Measurements from ENCODE around the gene KANK2.
"Not testable (repeated sequence)": the region's sequence is repeated elsewhere in the genome, so short reads cannot be mapped to it uniquely, and the experiment has no call there.

Gene KANK2

GRCh38 chr19:11195681-11196080 is 1.7 kb downstream of the KANK2 start:
- no peak for DNase-seq

- no peak for DNase-seq
Measured at GRCh38 chr19:11194656-11195558, 2.4 kb downstream of the KANK2 start.

DNA sequence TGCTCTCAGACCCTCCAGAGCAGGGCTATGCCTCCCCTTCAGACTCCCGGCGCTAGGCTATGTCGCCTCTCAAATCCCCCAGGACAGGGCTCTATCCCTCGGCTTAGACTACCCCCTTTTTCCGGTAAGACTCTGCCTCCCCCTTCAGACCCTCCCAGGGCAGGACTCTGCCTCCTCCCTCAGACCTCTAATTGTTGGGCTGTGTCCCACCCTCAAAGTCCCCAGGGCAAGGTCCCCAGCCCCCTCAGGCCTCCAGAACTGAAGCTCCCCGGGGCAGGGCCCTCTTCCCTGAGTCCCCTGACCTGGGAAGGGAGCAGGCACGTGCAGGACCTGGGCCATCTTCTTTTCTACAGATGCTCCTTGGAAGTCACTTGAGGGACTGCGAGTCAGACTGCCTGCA is 3.2 kb downstream of the KANK2 start:
- DNase-seq = no peak

DNA sequence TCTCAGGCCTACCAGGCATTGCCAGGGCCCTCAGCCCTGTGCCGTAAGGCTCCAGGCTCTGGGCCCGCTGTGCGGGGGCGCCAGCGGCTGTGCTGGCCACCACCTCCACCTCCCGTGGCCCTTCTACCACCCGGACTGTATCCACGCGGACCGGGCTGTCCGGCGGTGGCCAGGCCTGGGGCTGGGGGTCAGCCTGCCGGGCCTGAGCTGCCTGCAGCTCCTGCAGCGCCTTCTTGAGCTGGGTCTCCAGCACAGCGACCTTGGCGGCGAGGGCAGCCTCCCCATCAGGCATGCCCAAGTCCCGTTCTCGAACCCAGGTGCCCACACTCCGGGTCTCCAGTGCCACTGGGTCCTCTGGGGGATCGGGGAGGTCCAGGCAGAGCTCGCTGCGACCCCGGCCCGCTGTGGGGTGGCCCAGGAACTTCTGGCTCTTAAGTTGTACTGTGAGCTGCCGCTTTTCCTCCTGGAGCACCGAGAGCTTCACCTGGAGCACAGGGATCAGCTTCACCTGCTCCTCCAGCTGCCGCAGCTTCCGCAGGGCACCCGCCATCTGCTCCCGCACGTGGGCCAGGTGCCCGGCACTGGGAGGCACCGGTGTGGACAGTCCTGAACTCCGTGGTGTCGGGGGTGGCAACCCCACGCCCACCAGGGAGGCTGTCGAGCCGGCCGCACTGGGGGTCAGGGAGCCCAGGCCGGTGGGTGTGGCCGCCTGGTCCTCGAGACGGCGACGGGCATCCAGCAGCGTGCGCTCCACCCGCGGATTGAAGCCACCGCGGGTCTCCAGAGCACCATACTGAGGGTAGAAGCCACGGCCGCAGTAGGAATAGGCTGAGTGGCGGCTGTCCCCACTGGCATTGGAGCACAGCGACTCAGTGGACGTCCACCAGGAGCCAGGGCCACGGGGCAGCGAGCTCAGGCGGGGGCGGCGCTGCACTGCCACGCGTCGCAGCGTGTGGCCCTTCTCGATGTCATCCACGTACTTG is 4.1 kb downstream of the KANK2 start:
- DNase-seq = no peak

GRCh38 chr19:11191934-11192333 is 5.4 kb downstream of the KANK2 start:
- DNase-seq = no peak

- DNase-seq = no peak
Measured at GRCh38 chr19:11191273-11191755, 6.0 kb downstream of the KANK2 start.

GRCh38 chr19:11190501-11190900 is 6.8 kb downstream of the KANK2 start:
- no peak for DNase-seq

DNA sequence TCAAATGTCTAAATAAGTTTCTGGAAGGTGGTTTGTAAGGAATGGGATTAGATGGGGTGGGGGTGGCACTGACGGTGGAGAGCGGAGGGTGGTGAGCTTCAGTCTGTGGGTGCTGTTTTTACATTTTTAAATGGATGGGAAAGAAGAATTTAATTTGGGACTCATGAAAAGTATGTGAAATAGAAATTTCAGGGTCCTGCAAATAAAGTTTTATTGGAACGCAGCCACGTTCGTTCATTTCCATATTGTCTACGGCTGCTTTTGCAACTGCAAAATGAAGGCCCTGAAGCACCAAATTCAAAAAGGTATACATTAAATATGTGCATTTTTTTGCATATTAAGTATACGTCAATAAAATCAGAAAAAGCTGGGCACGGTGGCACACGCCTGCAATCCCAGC is 9.9 kb downstream of the KANK2 start:
- DNase-seq = no peak

- DNase-seq = no peak
Measured at GRCh38 chr19:11182994-11183393, 14.4 kb downstream of the KANK2 start.

DNA sequence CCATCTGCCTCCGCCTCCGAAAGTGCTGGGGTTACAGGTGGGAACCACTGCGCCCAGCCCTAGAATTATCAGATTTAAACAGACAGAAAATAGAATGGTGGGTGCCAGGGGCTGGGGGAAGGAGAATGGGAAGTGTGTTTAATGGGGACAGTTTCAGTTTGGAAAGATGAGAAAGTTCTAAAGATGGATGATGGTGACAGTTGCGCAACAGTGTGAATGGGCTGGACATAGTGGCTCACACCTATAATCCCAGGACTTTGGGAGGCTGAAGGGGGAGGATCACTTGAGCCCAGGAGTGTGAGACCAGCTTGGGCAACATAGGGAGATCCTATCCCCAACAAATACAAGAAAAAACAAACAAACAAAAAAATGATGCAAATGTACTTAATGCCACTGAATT is 15.9 kb downstream of the KANK2 start:
- DNase-seq = no peak

GRCh38 chr19:11180975-11181374 is 16.4 kb downstream of the KANK2 start:
- not testable (repeated sequence) for DNase-seq

DNA sequence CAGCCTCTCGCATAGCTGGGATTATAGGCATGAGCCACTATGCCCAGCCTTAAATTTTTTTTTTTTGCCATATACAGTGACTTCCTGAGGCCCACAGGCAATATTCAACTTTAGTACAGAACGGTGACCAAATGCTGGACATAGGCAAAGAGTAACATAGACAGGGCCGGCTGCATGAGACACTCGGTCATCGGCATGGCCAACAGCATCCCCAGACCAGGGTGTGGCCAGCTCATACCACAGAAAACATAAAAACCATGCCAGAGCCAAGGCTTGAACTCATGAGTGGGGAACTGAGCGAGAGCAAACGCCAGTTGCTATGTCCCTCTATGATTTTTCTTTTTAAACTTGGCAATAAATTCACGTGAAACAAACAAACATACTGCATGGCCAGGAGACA is 17.0 kb downstream of the KANK2 start:
- DNase-seq = no peak

DNA sequence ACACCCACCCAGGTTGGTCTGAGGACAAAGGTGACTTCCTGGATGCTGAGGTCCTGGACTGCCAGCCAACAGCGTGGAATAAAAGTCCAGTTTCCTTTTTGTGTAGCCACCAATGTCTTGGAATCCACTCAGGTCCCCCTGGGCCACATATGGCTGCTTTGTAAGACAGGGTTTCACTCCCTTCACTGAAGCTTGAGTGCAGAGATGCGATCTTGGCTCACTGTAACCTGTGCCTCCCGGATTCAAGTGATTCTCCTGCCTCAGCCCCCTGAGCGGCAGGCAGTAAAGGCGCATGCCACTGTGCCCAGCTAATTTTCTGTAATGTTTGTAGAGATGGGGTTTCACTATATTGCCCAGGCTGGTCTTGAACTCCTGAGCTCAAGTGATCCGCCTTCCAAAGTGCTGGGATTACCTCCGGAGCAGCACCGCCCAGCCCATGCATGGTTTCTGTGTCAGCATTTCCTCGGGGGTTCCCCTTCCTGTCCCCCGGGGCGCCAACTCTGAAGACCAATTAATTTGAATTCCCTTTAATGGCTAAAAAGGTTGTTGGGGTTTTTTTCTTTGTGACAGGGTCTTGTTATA is 17.5 kb downstream of the KANK2 start:
- DNase-seq = no peak

- DNase-seq = not testable (repeated sequence)
Measured at GRCh38 chr19:11179145-11179465, 18.2 kb downstream of the KANK2 start.

DNA sequence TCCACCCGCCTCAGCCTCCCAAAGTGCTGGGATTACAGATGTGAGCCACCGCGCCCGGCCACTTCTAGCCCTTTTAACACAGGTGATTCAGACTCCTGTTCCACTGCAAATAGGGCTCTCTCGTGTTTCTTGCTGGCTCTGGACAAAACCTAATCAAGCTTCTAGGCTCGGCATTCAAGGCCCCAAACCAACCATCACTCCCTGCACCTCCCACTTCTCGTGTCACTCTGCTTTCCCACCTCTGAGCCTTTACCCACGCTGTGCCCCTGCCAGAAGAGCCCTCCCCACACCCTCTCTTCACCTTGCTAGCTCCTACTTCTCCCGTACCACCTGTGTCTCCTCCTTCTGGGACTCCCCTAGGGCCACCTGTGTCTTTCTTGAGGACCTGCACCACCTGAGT is 19.8 kb downstream of the KANK2 start:
- DNase-seq = no peak

- no peak for DNase-seq
Measured at GRCh38 chr19:11176466-11177193, 20.7 kb downstream of the KANK2 start.

DNA sequence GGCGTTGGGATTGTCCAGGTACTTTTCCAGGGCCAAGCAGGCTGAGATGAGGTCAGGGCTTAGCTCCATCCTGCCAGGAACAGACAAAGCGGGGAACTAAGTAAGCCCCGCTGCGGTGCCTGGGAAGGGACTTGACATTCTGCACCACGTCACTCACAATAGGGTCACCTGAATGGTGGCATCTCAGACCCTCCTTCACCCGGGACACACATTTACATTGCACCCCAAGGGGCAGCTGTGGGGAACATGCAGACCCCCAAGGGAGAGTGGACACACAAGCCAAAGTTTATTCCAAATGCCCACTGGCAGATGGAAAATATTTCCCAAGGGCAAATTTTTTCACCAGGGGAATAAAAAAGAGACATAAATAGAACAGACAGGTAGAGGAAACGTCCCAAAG is 21.4 kb downstream of the KANK2 start:
- no peak for DNase-seq

GRCh38 chr19:11174336-11174735 is 23.0 kb downstream of the KANK2 start:
- no peak for DNase-seq

- no peak for DNase-seq
Measured at GRCh38 chr19:11173516-11174155, 23.7 kb downstream of the KANK2 start.

GRCh38 chr19:11172576-11172975 is 24.8 kb downstream of the KANK2 start:
- no peak for DNase-seq

DNA sequence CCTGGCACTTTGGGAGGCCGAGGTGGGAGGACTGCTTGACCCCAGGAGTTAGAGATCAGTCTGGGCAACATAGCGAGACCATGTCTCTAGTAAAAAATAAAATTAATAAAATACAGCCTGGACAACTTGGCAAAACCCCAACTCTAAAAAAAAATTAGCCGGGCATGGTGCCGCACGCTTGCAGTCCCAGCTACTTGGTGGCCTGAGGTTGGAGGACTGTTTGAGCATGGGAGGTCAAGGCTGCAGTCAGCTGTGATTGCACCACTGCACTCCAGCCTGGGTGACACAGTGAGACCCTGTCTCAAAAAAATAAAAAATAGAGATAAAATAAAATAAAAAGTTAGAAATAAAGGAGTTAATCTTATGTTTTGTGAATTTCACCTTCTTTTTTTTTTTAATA is 26.2 kb downstream of the KANK2 start:
- DNase-seq = no peak

Measured in activated naive CD4-positive, alpha-beta T cell treated with anti-CD3 and anti-CD28 coated beads, Interleukin-2, amount 50 U/mL, for 16 hours (primary cell).